ENCODE measurements around the gene TNNI3.
"Not testable (repeated sequence)": the region's sequence is repeated elsewhere in the genome, so short reads cannot be mapped to it uniquely, and the experiment has no call there.

Gene TNNI3

DNA sequence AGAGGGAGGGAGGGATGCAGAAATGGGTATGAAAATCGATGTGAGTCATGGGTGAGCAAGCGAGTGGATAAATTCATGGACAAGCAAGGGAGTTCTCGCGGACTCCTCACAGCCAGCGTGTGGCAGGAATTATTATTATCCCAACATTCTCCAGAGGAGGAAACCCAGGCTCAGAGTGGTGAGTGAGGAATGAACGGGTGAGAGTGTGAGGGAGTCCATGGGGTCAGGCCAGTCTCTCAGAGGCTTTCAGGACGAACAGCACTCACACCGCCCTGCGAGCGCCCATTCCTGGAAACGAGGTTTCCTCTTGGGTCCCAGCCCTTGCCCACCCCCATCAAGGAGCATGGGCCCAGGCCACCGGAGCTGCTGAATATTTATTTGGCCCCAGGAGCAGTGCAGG is 15.2 kb upstream of the TNNI3 start:
- peak; percentile 45 for DNase-seq

GRCh38 chr19:55172318-55172717 is 14.8 kb upstream of the TNNI3 start:
- not testable (repeated sequence) for DNase-seq

DNA sequence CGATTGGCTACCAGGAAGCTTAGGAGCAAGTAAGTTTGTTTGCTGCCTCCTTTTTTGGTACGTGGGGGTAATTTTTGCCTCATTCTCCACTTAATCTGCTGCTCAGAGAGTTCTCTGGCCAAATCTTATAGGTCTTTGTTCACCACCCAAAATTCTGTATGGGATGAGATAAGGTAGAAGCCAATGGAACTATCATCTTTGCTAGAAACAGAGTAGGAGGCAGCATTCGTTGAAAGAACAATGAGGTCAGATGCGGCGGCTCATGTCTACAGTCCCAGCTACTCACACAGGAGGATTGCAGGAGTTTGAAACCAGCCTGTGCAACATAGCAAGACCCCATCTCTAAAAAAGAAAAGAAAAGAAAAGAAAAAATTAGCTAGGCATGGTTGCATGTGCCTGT is 13.9 kb upstream of the TNNI3 start:
- no peak for DNase-seq

DNA sequence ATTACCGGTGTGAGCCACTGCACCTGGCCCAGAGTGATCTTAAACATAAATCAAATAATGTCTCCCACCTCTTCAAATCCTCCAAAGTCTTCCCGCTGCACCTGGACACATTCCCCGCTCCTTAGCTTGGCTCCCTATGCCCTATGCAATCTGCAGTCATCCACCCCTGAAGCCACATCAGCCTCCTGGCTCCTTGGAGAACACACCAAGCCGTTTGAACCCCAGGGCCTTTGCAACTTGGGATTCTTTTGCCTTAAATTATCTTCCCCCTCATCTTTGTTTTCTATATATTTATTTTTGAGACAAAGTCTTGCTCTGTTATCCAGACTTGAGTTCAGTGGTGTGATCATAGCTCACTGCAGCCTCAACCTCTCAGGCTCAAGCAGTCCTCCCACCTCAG is 11.6 kb upstream of the TNNI3 start:
- no peak for DNase-seq

DNA sequence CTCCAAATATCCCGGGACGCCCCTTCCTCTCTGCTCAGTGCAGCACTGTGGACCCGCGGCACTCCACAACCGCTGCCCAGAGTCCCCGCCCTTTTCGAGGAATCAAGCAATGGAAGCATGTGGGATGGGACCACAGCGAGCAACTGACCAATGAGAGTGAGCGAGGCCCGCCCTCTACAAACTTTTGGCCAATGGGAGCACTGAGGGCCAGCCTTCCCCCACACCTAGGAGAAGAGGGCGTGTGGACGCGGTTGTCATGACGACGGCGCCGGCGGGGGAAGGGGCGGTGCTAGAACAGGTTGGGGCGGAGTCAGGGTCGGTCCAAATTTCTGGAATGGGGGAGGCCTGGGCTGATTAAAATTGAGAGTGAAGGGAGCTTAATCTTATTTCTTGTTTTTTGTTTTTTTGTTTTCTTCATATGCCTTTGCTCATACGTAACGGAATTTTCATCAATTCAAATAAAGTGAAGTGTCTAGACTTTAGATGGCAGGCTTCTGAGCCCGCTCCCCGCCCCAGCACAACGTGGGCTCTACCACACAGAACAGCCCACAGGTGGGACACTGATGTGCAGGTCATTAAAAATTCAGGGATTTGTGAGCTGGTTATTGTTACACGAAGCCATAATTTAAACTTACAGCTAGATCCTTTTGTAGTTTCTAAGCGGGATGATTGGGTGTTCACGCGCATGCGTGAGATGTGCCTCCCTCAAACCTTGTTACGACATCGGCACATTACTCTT is 9.2 kb upstream of the TNNI3 start, which contains the start of gene DNAAF3:
DNAAF3 (minus strand) TSS at position 84 of the 739 bp plus-strand sequence. CDS start 200 bp downstream, outside the sequence.
- DNase-seq: peak; percentile 100

GRCh38 chr19:55165952-55166529 is 8.5 kb upstream of the TNNI3 start:
- peak; percentile 98 for DNase-seq

- no peak for DNase-seq
These were observed 4.2 kb upstream of the TNNI3 start for GRCh38 chr19:55161571-55162322.

DNA sequence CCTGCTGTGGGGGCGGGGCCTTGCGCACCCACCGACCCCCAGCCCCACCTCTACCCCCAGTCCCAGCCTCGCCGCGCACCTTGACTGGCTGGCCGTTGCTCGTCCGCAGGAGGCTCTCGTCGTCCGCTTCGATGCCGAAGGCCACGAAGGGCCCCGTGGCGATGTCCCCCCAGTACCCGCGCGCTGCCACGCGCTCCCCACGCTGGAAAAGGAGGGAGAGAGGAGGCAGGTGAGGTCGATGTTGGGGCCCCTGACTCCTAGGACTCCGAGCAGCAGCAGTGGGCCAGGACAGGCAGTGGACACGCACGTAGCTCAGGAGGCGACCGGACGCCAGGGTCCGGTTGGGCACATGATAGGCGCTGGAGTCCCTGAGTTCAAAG is 3.4 kb upstream of the TNNI3 start:
- no peak for DNase-seq

DNA sequence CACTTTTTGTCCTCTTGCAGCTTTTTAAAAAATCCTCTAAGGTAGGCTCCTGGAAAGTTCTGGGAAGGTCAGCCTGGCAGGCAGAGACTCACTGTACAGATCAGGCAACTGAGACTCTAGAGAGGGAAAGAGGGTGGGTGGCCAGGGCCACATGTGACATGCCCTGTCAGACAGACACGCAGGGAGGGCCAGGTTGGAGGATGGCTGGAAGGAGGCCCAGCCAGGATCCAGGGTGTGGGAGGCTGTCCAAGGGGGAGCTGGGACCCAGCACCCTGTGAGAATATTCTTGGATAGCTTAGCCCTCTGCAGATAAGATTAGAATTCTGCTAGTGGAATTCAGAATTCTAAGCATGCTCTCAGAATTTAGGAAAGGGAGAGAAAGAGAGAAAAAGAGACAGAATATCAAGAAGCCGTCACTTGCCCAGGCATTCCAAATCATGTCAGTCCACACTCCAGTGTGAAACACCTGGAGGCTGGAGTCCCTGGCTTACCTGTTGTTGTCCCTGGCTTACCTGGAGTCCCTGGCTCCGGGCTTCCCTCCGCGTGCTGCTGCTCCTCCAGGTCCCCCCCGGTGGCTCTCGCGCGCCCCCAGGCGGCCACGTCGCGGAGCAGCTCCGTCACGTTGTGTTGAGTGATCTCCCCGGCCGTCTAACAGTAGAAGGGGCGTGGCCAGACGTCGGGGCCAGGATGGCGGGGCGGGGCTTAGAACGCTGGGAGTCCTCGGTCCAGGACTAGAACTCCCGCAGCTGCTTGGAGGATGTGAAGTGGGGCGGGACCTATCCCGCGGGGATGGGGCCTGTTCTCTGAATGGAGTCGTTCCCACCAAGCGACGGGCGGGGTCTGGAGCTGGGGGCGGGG is 2.8 kb upstream of the TNNI3 start:
- peak; percentile 96 for DNase-seq

DNA sequence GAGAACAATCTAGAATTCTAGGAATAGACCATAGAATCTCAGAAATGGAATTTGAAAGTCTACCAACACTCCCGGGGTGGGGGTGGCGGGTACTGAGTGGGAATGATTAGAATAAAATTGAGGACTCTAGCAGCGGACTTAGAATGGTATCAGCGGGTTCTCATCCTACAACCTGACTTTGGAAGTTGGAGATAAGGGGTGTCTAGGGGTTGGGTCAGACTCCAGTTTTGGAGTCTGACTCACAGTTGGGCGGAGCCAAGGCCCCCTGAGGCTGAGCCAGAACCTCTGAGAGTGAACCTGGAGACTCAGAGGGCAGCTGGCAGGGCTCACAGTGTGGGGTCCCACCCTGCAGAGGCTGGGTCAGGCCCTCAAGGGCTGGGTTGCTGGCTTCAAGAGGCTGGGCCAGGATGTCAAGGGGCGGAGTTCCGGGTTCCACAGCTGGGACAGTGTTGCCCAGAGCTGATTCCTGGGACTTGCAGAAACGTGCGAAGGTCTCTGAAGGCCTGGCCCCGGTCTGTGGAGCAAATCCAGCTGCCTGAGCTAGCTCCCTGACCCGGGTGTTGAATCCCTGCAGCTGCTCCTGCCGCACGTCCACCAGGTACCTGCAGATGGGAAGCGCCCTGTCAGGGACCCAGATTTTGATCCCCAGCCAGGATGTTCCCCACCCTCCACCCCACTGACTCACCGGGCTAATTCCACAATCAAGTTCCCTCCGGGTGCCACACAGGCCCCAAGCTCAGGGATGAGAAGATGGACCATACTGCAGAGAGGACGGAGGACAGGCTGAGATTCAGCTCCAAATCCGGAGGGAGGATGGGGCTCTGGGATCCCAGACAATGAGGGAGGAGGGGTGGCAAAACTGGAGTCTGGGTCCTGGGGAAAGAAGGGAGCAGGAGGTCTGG is 1.6 kb upstream of the TNNI3 start:
- DNase-seq: no peak

DNA sequence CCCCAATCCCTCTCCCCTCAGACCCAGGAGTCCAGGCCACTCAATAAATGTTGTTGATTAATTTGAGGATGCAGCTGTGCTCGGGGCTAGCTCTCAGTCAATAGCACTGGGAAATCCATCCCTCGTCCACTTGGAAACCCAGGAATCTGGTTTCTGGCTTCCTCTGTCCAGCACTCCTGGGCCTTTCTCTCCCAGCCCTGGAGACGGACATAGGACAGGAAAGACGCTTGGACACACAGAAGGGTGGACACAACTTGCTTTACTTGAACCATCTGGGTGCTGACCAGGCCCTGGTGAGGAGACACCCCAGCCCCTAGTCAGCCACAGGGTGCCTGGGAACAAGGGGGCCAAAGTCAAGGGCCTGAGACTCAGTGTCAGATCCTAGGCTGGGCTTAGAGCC is 891 bp upstream of the TNNI3 start:
- DNase-seq: no peak

- peak; percentile 98 for DNase-seq
These were observed 1.1 kb downstream of the TNNI3 start for GRCh38 chr19:55156202-55157063.

GRCh38 chr19:55155784-55156183 is 1.7 kb downstream of the TNNI3 start:
- DNase-seq: not testable (repeated sequence)

GRCh38 chr19:55153652-55154264 is 3.8 kb downstream of the TNNI3 start:
- DNase-seq: no peak

DNA sequence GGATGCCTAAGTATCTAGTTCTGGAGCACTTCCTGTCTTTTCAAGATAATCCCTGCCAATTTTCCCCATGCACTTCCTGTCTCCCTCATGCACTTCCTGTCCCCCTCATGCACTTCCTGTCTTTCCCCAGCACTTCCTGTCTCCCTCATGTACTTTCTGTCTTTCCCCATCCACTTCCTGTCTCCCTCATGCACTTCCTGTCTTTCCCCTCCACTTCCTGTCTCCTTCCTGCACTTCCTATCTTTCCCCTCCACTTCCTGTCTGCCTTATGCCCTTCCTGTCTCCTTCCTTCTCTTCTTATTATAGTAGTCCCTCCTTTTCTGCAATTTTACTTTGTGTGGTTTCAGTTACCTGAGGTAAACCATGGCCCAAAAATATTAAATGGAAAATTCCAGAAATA is 5.5 kb downstream of the TNNI3 start:
- peak; percentile 51 for DNase-seq

GRCh38 chr19:55149078-55150003 is 8.2 kb downstream of the TNNI3 start, which contains the start of gene TNNT1:
Gene TNNT1, minus strand, starts transcription at chr19:55149206. Its CDS starts 2,049 bp downstream, at chr19:55147157.
- peak; percentile 44 for DNase-seq

GRCh38 chr19:55147545-55148251 is 9.8 kb downstream of the TNNI3 start:
- peak; percentile 30 for DNase-seq

DNA sequence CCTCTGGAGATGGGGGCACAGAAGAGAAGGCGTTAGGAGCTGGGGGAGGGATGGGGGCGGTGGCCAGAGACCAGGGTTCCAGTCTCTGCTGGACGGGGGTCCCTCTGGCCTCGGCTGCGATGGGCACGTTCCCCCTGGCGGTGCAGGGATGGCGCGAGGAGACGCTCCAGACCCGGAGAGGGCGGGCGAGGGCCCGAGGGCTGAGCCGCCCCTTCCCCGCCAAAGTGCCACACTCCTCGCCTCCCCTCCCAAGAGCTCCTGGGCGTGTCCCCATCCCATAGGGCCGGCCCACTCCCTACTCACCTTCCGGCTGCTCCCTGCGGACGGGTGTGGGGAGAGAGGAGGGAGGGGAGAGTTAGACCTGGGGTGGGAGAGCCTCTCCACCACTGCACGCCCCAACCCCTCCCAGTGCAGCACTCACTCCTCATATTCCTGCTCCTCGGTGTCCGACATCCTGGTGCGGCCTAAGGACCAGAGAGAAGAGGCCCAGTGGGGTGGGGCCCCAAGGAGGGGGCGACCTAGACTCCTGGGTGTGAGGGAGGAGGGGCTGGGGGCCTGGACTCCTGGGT is 10.7 kb downstream of the TNNI3 start:
- peak; percentile 97 for DNase-seq
